HG03460 (cell line): Measurements from ENCODE around the gene BAZ2A.

ENCODE experiments used
- ATAC-seq: cut with Tn5 transposase; IDR thresholded peaks from one replicate; pipeline ENCODE4 v1.9.1; 2021; ENCODE audit not compliant: unreplicated experiment

The BAZ2A gene

GRCh38 chr12:56635806-56636674 is 5.9 kb upstream of the BAZ2A start:
- ATAC-seq = peak; percentile 34

DNA sequence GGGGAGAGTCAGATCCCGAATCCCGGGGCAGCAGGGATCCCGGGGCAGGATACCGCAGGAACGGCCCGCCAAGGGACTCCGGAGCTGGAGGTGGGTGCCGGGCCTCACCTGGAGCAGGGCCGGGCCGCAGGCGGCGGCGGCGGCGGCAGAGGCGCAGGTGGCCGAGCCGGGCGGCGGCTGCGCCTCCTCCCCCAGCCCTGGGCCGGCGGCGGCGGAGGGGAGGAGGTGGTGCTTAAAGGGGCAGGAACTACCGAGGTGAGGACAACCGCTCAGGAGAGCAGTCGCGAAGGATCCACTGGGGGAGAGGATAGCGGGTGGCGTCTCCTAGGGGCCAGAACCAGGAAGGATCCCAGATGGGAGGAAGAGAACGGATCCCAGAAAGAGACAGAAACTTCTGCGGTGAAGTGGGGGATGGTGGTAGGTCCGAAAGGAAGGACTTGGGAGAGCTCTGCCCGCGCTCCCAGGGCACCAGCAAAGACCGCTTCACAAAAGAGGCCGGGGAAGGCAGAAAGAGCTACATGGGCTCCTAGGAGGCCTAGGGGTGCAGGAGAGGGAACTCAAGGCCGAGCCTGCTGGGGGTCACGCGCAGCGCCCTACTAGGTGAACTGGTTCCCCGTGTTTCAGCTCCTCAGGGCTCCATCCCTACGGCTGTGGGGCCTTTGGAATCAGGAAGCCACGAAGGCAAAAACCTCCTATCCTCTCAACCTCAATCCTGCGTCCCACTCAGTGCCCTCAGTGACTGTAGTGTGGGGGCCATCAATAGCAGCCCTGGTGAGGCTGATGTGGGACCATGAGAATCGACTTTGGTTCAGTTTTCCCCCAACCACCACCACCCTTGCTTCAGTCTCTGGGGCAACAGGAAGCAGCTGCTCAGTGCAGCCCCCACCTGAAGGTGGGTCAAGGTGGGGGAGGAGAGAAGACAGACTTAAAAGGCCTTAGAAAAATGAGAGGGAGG is 5.0 kb upstream of the BAZ2A start:
- peak; percentile 24 for ATAC-seq

GRCh38 chr12:56634242-56634836 is 4.2 kb upstream of the BAZ2A start:
- no peak for ATAC-seq

DNA sequence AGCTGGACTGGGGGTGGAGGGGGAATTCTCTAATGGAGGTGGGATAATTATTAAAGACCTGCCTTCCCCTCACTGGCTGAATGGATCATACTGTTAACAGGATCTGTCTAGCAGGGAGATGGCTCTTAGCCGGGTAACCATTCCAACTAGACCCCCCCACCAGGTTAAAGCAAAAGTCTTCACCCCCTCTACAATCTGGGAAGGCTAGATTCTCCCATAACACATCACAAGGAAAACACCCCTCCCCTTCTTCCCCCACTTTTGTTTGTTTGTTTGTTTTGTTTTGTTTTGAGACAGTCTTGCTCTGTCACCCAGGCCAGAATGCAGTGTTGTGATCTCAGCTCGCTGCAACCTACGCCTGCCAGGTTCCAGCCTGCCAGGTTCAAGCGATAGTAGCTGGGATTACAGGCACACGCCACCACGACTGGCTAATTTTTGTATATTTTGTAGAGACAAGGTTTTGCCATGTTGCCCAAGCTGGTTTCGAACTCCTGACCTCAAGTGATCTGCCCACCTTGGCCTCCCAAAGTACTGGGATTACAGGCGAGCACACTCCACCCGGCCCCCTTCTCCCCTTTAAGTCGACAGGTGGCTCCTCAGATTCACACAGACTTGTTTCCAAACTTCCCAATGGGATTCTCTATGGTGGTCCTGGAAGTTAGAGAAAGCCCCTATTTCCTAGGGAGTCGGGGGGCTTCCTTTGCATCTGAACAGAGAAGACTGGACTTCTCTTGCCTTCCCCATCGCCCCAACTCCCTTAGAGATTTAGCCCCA is 3.5 kb upstream of the BAZ2A start:
- no peak for ATAC-seq

DNA sequence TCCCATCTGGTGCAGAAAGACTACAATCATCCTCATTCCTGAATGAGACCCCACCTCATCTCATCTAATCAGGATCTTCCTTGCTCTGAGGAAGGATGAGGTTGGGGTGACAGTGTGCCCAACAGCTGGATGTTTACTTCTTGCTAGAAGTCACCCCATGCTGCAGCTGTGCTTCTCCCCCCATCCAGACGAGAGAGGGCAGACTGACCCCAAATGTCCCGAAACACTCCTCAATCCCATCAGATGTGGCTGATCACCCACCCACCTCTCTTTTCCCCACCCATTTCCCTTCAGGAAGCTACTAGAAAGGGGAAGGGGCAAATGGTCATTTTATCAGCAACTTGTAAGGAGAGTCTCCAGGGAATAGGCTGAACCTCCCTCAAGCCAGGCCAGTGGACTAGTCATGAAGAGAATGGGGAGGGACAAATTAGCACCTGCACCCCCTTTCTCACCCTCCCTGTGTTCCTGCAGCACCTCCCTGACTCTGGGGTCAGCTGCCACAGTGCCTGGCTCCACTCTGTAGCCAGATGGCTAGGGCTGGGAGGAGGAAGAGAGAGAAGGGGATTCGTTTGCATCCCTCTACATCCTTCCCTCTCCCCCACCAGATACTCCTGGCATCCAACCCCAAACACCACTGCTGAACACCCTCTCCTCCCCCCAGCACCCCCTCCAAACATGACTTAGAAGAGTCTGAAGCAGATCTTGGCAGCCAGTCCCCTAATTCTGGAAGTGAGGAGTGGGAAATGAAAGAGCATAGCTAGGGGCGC is 2.8 kb upstream of the BAZ2A start:
- ATAC-seq = no peak

GRCh38 chr12:56631790-56632700 is 1.9 kb upstream of the BAZ2A start:
- ATAC-seq = peak; percentile 19

DNA sequence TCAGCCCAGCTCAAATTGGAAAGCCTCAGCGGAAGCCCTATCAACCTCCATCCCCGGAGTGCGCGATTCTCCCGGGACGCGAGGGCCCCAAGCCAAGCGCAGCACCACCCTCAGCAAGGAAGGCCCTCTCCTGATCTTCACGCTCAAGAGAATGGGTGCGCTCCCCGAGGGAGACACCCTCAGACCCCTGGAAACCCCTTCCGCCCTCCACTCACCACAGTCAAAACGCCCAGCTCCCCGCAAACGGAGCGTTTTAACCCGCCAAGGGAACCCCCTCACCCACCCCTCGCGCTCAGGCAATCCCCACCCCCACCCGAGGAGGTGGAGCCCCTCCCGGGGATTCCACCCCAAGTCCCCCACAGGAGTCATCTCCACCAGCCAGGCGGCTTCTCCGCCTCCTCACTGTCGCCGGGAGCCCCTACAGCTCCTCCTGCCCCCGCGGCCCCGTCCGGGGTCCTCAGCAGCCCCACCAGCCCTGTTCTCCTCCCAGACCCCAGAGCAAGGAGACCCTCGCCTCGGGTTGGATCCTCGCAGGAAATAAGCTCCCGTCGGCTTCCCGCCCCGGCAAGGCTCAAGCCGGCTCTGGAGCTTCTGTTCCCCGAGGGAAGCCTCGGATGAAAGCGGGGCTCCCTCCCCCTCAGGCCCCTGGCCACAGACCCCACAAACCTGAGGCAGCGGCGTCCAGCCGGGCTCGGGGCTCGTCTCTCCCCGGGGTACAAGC is 507 bp downstream of the BAZ2A start:
- peak; percentile 8 for ATAC-seq

GRCh38 chr12:56628671-56629458 is 1.3 kb downstream of the BAZ2A start:
- ATAC-seq = peak; percentile 27

GRCh38 chr12:56626701-56627100 is 3.4 kb downstream of the BAZ2A start:
- no peak for ATAC-seq

GRCh38 chr12:56622535-56622934 is 7.6 kb downstream of the BAZ2A start:
- ATAC-seq = no peak

GRCh38 chr12:56616925-56617324 is 13.2 kb downstream of the BAZ2A start:
- no peak for ATAC-seq

GRCh38 chr12:56616244-56616643 is 13.9 kb downstream of the BAZ2A start:
- ATAC-seq = no peak

- no peak for ATAC-seq
Observed at GRCh38 chr12:56614627-56615026, 15.5 kb downstream of the BAZ2A start.

- no peak for ATAC-seq
Observed at GRCh38 chr12:56604355-56604754, 25.8 kb downstream of the BAZ2A start.

GRCh38 chr12:56602239-56602638 is 27.9 kb downstream of the BAZ2A start:
- ATAC-seq = no peak

GRCh38 chr12:56601503-56601902 is 28.6 kb downstream of the BAZ2A start:
- no peak for ATAC-seq

DNA sequence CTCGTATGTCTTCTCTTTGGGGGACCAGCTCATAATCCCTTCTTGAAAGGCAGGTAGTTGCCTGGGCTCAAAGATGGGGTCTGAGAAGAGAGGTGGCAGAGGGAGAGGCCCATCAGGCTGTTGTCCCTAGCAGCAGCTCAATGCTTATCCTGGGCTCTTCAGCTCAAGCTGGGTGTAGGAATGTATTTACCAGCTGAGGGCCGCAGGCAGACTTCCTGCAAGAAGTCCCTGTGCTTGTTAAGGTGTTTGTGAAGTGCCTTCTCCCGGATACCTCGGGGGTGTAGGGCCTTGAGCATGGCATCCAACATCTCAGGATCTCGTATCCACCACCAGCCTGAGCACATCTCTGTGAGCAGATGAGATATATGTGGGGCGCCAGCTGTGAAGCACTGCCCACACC is 29.4 kb downstream of the BAZ2A start:
- ATAC-seq = no peak
